HepG2 (cell line): Measurements from ENCODE around the gene ZNF584. TPM values are rescaled to one million over a fixed set of nuclear protein-coding genes. Genes with fewer than 3 reads are reported as not detected.
A peak's percentile ranks its signal among the peaks of the same experiment; 100 is the strongest.

Source experiments
- BCL6 ChIP-seq: IDR thresholded peaks from 2 replicates; pipeline ENCODE4 v1.6.1; 2016; ENCODE audit warnings: missing genetic modification reagents, missing compliant biosample characterization
- GFI1 ChIP-seq: sonication (generic); formaldehyde crosslinking; IDR thresholded peaks from 2 replicates; pipeline ENCODE4 v1.5.0; 2020; ENCODE audit warnings: missing genetic modification reagents, mild to moderate bottlenecking, borderline replicate concordance
- HDAC2 ChIP-seq: sonication (generic); formaldehyde crosslinking; IDR thresholded peaks from 2 replicates; pipeline ENCODE4 v1.4.0; 2020; ENCODE audit warnings: missing genetic modification reagents
- HNF4G ChIP-seq, 2 experiments: sonication (generic) in 1 of 2; formaldehyde crosslinking in 1 of 2; IDR thresholded peaks; 2 replicates each; pipeline versions ENCODE4 v1.4.0 to v1.6.1; 2011 to 2020; ENCODE audit warnings: borderline replicate concordance in 2 of 2, low read depth in 2 of 2, mild to moderate bottlenecking in 2 of 2, low read length in 1 of 2, missing genetic modification reagents in 1 of 2, moderate library complexity in 1 of 2
- JDP2 ChIP-seq: sonication (generic); formaldehyde crosslinking; IDR thresholded peaks from 2 replicates; pipeline ENCODE4 v1.8.1; 2022; ENCODE audit warnings: missing genetic modification reagents, borderline replicate concordance
- KLF12 ChIP-seq: sonication (generic); formaldehyde crosslinking; IDR thresholded peaks from 2 replicates; pipeline ENCODE4 v1.4.0; 2020; ENCODE audit warnings: missing genetic modification reagents, borderline replicate concordance
- NFIB ChIP-seq: sonication (generic); formaldehyde crosslinking; IDR thresholded peaks from 2 replicates; pipeline ENCODE4 v1.9.0; 2021; ENCODE audit warnings: missing genetic modification reagents, mild to moderate bottlenecking, borderline replicate concordance
- PITX1 ChIP-seq: sonication (generic); formaldehyde crosslinking; IDR thresholded peaks from 2 replicates; pipeline ENCODE4 v1.5.1; 2020; ENCODE audit warnings: mild to moderate bottlenecking, missing genetic modification reagents
- ZFP36L2 ChIP-seq: sonication (generic); formaldehyde crosslinking; IDR thresholded peaks from 2 replicates; pipeline ENCODE4 v1.4.0; 2020; ENCODE audit warnings: missing genetic modification reagents
- ZNF20 ChIP-seq: sonication (generic); formaldehyde crosslinking; IDR thresholded peaks from 2 replicates; pipeline ENCODE4 v1.4.0; 2020; ENCODE audit warnings: mild to moderate bottlenecking, moderate library complexity, missing genetic modification reagents
- ZNF30 ChIP-seq: sonication (generic); formaldehyde crosslinking; IDR thresholded peaks from 2 replicates; pipeline ENCODE4 v1.5.0; 2020; ENCODE audit warnings: mild to moderate bottlenecking, missing genetic modification reagents
- ZNF792 ChIP-seq: IDR thresholded peaks from 2 replicates; pipeline ENCODE4 v1.6.1; 2016
- polyA plus RNA-seq, 8 experiments: library from polyadenylated mRNA; depleted of rRNA in 3 of 8; stranded (reverse) in 7 of 8; unstranded in 1 of 8; fragments of >200 nt; fragmentation: Illumina TruSeq in 4 of 8; extraction: Trizol in 4 of 8; gene quantifications; 2 replicates each; pipeline versions ENCODE4 v1.2.1 to v1.2.3, GENCODE V29; 2011 to 2016; ENCODE audit warnings: low read depth in 4 of 8, missing spikeins in 1 of 8, mixed read lengths in 1 of 8; ENCODE audit not compliant: insufficient read depth in 1 of 8
- total RNA-seq, 5 experiments: library from RNA; depleted of rRNA; stranded (reverse); fragments of >200 nt; fragmentation: Illumina TruSeq; extraction: Trizol; gene quantifications; 2 replicates each; pipeline ENCODE4 v1.2.3, GENCODE V29; 2016; ENCODE audit warnings: low read depth in 1 of 5
- TF ChIP-seq, protein P1 (sequence below): sonication (generic); formaldehyde crosslinking; IDR thresholded peaks from 2 replicates; pipeline ENCODE4 v1.5.1; 2020; ENCODE audit warnings: mild to moderate bottlenecking, missing genetic modification reagents, borderline replicate concordance
- TF ChIP-seq, protein P2 (sequence below): fragments of 450-650 bp; IDR thresholded peaks from 2 replicates; pipeline ENCODE4 v1.6.1; 2017; ENCODE audit warnings: mild to moderate bottlenecking
- TF ChIP-seq, protein P3 (sequence below): sonication (generic); formaldehyde crosslinking; IDR thresholded peaks from 2 replicates; pipeline ENCODE4 v1.4.0; 2020; ENCODE audit warnings: mild to moderate bottlenecking, missing genetic modification reagents

ZNF584 gene
- total and polyA plus RNA-seq, 2 of the 13 experiments (the other 11 are each of a cell fraction or from before 2014, with no cell fraction given), result 2.4 to 7.0 TPM

DNA sequence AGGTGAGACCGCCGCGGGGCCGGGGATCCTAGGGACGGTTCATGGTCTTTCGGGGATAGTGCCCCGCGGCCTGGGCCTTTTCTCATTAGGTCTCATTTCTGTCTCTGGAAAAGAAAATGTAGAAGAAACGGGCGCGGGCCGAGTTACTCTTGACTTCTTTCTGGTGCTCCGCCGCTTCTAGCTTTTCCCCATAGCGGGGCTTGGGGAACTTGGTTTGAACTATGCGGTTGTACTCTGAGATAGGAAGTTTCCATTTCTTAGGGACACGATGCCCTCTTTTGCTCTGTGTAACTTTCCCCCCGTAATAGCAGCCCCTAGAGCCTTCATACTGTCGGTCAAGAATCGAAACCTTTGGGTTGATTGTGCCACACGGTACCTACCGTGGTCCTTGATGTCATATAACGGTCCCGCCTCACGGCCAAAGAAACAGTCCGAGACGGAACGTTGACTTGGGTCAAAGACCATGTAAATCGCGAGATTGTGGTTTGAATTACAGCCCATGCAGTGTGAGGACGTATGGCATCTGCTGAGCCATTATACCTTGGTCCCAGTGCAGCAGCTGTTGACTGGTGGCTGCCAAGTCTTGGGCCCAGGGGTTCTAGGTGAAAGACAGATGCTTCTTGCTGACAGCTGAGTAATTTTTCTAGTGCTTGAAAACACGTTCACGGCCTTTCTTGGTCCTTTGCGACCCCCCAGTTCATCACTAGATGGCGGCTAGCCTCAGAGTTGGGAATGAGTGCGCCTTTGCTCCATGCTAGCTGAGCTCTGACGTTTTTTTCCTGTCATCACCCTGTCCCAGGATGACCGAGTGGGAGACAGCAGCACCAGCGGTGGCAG is 20.9 kb upstream of the ZNF584 start (continued):
- TF ChIP-seq, protein P1, sequence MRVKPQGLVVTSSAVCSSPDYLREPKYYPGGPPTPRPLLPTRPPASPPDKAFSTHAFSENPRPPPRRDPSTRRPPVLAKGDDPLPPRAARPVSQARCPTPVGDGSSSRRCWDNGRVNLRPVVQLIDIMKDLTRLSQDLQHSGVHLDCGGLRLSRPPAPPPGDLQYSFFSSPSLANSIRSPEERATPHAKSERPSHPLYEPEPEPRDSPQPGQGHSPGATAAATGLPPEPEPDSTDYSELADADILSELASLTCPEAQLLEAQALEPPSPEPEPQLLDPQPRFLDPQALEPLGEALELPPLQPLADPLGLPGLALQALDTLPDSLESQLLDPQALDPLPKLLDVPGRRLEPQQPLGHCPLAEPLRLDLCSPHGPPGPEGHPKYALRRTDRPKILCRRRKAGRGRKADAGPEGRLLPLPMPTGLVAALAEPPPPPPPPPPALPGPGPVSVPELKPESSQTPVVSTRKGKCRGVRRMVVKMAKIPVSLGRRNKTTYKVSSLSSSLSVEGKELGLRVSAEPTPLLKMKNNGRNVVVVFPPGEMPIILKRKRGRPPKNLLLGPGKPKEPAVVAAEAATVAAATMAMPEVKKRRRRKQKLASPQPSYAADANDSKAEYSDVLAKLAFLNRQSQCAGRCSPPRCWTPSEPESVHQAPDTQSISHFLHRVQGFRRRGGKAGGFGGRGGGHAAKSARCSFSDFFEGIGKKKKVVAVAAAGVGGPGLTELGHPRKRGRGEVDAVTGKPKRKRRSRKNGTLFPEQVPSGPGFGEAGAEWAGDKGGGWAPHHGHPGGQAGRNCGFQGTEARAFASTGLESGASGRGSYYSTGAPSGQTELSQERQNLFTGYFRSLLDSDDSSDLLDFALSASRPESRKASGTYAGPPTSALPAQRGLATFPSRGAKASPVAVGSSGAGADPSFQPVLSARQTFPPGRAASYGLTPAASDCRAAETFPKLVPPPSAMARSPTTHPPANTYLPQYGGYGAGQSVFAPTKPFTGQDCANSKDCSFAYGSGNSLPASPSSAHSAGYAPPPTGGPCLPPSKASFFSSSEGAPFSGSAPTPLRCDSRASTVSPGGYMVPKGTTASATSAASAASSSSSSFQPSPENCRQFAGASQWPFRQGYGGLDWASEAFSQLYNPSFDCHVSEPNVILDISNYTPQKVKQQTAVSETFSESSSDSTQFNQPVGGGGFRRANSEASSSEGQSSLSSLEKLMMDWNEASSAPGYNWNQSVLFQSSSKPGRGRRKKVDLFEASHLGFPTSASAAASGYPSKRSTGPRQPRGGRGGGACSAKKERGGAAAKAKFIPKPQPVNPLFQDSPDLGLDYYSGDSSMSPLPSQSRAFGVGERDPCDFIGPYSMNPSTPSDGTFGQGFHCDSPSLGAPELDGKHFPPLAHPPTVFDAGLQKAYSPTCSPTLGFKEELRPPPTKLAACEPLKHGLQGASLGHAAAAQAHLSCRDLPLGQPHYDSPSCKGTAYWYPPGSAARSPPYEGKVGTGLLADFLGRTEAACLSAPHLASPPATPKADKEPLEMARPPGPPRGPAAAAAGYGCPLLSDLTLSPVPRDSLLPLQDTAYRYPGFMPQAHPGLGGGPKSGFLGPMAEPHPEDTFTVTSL (CRISPR knock-in tag), result no peak
- TF ChIP-seq, protein P2, sequence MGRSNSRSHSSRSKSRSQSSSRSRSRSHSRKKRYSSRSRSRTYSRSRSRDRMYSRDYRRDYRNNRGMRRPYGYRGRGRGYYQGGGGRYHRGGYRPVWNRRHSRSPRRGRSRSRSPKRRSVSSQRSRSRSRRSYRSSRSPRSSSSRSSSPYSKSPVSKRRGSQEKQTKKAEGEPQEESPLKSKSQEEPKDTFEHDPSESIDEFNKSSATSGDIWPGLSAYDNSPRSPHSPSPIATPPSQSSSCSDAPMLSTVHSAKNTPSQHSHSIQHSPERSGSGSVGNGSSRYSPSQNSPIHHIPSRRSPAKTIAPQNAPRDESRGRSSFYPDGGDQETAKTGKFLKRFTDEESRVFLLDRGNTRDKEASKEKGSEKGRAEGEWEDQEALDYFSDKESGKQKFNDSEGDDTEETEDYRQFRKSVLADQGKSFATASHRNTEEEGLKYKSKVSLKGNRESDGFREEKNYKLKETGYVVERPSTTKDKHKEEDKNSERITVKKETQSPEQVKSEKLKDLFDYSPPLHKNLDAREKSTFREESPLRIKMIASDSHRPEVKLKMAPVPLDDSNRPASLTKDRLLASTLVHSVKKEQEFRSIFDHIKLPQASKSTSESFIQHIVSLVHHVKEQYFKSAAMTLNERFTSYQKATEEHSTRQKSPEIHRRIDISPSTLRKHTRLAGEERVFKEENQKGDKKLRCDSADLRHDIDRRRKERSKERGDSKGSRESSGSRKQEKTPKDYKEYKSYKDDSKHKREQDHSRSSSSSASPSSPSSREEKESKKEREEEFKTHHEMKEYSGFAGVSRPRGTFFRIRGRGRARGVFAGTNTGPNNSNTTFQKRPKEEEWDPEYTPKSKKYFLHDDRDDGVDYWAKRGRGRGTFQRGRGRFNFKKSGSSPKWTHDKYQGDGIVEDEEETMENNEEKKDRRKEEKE, result no peak
- TF ChIP-seq NFIB, result no peak
- TF ChIP-seq KLF12 (CRISPR knock-in tag), result no peak
- TF ChIP-seq PITX1 (CRISPR knock-in tag), result peak; percentile 24; the same call in 1 of the 2 replicates
- TF ChIP-seq ZNF792 (CRISPR knock-in tag), result no peak
- TF ChIP-seq HNF4G (IDR thresholded peaks at IDR 0.05; ENCODE audit: borderline replicate concordance, low read depth, low read length), result no peak
- no peak for TF ChIP-seq HNF4G (CRISPR knock-in tag; IDR thresholded peaks at IDR 0.05; ENCODE audit: borderline replicate concordance, low read depth)
- no peak for TF ChIP-seq JDP2 (CRISPR knock-in tag)
- no peak for TF ChIP-seq GFI1 (CRISPR knock-in tag)
- TF ChIP-seq HDAC2 (CRISPR knock-in tag), result no peak
- TF ChIP-seq ZFP36L2 (CRISPR knock-in tag), result no peak
- no peak for TF ChIP-seq ZNF30 (CRISPR knock-in tag)
- TF ChIP-seq, protein P3, sequence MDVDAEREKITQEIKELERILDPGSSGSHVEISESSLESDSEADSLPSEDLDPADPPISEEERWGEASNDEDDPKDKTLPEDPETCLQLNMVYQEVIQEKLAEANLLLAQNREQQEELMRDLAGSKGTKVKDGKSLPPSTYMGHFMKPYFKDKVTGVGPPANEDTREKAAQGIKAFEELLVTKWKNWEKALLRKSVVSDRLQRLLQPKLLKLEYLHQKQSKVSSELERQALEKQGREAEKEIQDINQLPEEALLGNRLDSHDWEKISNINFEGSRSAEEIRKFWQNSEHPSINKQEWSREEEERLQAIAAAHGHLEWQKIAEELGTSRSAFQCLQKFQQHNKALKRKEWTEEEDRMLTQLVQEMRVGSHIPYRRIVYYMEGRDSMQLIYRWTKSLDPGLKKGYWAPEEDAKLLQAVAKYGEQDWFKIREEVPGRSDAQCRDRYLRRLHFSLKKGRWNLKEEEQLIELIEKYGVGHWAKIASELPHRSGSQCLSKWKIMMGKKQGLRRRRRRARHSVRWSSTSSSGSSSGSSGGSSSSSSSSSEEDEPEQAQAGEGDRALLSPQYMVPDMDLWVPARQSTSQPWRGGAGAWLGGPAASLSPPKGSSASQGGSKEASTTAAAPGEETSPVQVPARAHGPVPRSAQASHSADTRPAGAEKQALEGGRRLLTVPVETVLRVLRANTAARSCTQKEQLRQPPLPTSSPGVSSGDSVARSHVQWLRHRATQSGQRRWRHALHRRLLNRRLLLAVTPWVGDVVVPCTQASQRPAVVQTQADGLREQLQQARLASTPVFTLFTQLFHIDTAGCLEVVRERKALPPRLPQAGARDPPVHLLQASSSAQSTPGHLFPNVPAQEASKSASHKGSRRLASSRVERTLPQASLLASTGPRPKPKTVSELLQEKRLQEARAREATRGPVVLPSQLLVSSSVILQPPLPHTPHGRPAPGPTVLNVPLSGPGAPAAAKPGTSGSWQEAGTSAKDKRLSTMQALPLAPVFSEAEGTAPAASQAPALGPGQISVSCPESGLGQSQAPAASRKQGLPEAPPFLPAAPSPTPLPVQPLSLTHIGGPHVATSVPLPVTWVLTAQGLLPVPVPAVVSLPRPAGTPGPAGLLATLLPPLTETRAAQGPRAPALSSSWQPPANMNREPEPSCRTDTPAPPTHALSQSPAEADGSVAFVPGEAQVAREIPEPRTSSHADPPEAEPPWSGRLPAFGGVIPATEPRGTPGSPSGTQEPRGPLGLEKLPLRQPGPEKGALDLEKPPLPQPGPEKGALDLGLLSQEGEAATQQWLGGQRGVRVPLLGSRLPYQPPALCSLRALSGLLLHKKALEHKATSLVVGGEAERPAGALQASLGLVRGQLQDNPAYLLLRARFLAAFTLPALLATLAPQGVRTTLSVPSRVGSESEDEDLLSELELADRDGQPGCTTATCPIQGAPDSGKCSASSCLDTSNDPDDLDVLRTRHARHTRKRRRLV (CRISPR knock-in tag), result no peak
- no peak for TF ChIP-seq BCL6 (CRISPR knock-in tag)
- no peak for TF ChIP-seq ZNF20 (CRISPR knock-in tag)
